Stimulated activated CD4-positive, alpha-beta T cell treated with anti-CD3 and anti-CD28 coated beads, Interleukin-1b, Interleukin-23, amount 100 ng/mL, for 1 hour (primary cell): ENCODE measurements around the gene OR8D2.
"Not testable (repeated sequence)": the region's sequence is repeated elsewhere in the genome, so short reads cannot be mapped to it uniquely, and the experiment has no call there.

ENCODE experiments used
- DNase-seq, 2 donors: peaks; one replicate each; pipeline ENCODE4 v3.0.0-alpha.2; 2020; ENCODE audit warnings: low read depth in 2 of 2

OR8D2 gene

DNA sequence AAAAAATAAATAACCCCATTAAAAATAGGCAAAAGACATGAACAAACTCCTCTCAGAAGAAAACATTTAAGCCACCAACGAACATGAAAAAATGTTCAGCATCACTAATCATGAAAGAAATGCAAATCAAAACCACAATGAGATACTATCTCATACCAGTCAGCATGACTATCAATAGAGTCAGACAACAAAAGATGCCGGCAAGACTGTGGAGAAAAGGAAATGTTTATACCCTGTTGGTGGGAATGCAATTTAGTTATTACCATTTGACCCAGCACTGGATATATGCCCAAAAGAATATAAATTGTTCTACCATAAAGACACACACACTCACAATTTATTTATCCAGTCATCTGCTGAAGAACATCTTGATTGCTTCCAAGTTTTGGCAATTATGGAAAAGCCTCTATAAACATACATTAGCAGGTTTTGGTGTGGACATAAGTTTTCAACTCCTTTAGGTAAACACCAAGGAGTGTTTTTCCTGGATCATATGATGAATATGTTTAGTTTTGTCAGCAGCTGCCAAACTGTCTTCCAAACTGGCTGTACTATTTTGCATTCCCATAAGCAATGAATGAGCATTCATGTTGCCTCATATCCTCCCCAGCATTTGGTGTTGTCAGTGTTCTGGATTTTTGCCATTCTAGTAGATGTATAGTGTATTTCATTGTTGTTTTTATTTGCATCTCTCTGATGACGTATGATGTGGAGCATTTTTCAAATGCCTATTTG lies 34.2 kb downstream of the OR8D2 start:
- no peak for DNase-seq

DNA sequence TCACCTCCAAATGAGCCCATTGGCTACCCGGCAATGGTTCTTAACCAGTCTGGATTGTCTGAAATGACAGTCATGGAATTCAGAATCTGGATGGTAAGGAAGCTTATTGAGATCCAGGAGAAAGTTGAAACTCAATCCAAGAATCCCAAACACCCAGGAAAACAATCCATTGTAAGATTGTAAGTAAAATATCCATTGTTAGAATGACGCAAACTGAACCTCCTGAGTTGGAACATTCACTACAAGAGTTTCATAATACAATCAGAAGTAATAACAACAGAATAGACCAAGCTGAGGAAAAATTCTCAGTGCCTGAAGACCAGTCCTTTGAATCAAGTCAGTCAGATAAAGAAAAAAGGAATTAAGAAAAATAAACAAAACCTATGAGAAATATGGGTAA lies 41.7 kb downstream of the OR8D2 start:
- DNase-seq = no peak

DNA sequence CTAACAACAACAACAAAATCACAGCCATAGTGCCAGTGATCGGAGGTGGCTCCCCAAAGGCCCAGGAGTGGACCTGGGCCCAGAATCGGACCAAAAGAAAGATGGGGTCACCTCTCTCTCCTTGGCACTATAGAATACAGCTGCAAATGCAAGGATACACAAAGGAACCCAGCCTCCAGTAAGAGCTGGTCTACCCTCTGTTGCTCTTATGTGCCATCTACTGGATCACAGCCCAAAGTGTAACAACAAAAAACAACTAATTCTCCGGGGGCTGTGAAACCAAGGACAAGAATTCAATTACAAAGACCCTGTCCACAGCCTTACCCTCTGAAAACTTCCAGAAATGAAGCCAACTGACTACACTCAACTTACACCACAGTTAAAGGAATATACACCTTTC lies 42.2 kb downstream of the OR8D2 start:
- no peak for DNase-seq

DNA sequence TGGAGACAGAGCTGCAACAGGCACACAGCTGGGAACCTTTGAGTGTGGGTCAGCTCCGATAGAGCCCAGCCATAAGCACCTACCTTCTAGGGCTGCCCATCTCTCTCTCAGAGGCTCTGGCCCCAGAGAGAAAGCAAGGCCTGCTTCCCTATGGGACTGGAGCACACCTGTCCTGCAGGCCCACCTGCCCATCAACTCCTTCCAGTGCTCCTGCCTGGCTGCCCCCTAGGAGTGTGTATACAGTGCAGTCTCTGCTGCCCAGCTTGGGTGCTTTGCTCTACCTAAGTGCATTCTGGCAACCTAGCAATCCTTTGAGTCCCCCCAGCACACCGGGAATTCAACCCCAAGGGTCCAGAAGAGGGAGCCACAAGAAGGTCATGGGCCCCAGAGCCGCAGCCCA lies 42.8 kb downstream of the OR8D2 start:
- DNase-seq = no peak

DNA sequence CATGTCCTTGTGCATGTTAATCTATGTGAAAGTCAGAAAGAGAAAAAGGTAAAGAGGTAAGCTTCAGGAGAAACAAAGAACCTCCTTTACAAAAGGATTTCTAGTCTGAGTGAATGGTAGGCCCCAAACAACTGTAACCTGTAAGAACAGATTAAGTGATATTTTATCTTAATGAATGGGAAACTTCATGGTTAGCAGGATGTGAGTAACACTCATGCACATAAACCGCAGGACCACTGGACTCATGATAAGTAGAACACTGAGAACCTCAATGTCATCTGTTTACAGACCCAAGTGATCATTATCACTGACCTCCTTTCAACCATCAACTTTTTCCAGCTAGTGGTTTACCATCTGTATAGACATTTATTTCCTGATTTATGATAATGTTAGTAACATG lies 43.9 kb downstream of the OR8D2 start:
- DNase-seq = no peak

DNA sequence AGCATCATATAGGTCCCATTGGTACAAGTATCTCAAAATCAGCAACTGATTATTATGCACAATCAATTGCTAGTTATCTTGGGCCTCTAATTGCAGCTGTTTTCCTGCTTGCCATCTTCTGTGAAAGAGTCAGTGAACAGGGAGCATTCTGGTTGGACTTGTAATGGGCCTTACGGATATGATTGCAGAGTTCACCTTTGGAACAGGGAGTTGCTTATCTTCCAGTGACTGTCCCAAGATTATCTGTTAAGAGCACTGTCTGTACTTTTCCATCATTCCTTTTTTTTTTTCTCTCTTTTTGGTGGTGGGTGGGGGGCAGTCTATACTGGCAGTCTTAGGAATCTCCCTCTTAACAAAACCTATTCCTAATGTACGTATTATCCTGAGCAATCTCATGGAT lies 46.0 kb downstream of the OR8D2 start:
- no peak for DNase-seq

DNA sequence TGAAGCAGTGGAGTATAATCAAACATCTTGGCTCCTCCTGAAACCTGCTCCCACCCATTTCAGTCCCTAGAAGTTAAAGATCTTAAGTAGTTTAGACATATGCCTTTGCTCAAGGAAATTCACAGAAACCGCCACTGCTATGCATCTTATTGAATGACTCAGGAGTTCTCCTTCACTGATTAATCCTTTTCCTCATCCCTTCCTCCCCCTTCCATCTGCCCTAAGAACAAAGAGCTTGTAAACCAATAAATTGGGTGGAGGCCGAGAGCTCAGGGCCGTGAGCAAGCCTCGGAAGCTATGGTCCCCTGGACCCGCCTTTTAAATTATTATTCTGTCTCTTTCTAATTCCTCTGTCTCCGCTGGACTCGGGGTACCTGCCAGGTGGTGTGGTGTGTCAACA lies 49.1 kb downstream of the OR8D2 start:
- not testable (repeated sequence) for DNase-seq
